Mesothelial cell of epicardium (in vitro differentiated cells): ENCODE results near the gene URB1. TPM values are rescaled to one million over a fixed set of nuclear protein-coding genes. Genes with fewer than 3 reads are reported as not detected.
"Not testable (repeated sequence)": the region's sequence is repeated elsewhere in the genome, so short reads cannot be mapped to it uniquely, and the experiment has no call there.

Experiments
- DNase-seq, 2 experiments: peaks; one replicate each; pipeline ENCODE4 v3.0.0; 2021; ENCODE audit warnings: low spot score in 2 of 2; ENCODE audit not compliant: unreplicated experiment in 2 of 2
- H3K27ac Mint-ChIP-seq: 2 replicates; pipeline ENCODE4 v1.8.0; 2021; ENCODE audit warnings: mixed read lengths
- H3K27me3 Mint-ChIP-seq: 2 replicates; pipeline ENCODE4 v1.8.0; 2021; ENCODE audit warnings: low read depth, mixed read lengths
- H3K36me3 Mint-ChIP-seq: 2 replicates; pipeline ENCODE4 v1.8.0; 2021; ENCODE audit warnings: mixed read lengths
- H3K4me1 Mint-ChIP-seq: 2 replicates; pipeline ENCODE4 v1.8.0; 2021; ENCODE audit warnings: mixed read lengths
- H3K4me3 Mint-ChIP-seq: 2 replicates; pipeline ENCODE4 v1.8.0; 2021; ENCODE audit warnings: mild to moderate bottlenecking, moderate library complexity, mixed read lengths
- H3K9me3 Mint-ChIP-seq: 2 replicates; pipeline ENCODE4 v1.8.0; 2021; ENCODE audit warnings: mixed read lengths
- total RNA-seq: library from RNA; stranded (reverse); gene quantifications from 3 replicates; pipeline ENCODE4 v1.2.1, GENCODE V29; 2021
- TF ChIP-seq, protein P1 (sequence below): fragments of 200-600 bp; sonication (generic); IDR thresholded peaks from one replicate; pipeline ENCODE4 v1.5.0; 2021; ENCODE audit warnings: antibody characterized with exemption; ENCODE audit not compliant: unreplicated experiment

The URB1 gene
- total RNA-seq, 1 donor from 2014 or later: 21.8 TPM

DNA sequence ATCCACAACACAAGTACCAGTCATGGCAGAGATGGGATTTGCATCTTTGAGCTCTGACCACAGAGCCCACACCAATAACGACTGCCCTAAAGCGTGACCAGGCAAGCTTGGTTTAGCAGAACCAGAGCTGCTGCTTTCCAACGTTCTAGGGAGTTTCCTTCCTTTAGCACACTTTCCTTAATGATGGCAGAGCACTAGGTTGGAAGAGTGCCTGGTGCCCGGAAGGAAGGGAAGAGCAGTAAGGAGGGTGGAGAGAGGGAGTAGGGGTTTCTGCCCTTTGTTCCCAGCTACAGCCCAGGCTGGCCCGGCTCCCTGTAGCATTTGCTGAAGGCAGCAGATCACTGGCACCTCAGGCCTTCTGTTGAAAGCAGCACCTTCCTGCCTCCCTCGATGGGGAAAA, 13.6 kb upstream of the URB1 start:
- TF ChIP-seq, protein P1, sequence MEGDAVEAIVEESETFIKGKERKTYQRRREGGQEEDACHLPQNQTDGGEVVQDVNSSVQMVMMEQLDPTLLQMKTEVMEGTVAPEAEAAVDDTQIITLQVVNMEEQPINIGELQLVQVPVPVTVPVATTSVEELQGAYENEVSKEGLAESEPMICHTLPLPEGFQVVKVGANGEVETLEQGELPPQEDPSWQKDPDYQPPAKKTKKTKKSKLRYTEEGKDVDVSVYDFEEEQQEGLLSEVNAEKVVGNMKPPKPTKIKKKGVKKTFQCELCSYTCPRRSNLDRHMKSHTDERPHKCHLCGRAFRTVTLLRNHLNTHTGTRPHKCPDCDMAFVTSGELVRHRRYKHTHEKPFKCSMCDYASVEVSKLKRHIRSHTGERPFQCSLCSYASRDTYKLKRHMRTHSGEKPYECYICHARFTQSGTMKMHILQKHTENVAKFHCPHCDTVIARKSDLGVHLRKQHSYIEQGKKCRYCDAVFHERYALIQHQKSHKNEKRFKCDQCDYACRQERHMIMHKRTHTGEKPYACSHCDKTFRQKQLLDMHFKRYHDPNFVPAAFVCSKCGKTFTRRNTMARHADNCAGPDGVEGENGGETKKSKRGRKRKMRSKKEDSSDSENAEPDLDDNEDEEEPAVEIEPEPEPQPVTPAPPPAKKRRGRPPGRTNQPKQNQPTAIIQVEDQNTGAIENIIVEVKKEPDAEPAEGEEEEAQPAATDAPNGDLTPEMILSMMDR: no peak
- H3K4me1 Mint-ChIP-seq: peaks cover 7% of the 10 kb centered on the region
- H3K27me3 Mint-ChIP-seq: peaks cover 54% of the 10 kb centered on the region
- H3K9me3 Mint-ChIP-seq: no peaks in the 10 kb centered on the region
- H3K36me3 Mint-ChIP-seq: no peaks in the 10 kb centered on the region
- no peak overlapping the region for H3K4me3 Mint-ChIP-seq
- H3K27ac Mint-ChIP-seq: no peak overlapping the region
- no peak for DNase-seq

DNA sequence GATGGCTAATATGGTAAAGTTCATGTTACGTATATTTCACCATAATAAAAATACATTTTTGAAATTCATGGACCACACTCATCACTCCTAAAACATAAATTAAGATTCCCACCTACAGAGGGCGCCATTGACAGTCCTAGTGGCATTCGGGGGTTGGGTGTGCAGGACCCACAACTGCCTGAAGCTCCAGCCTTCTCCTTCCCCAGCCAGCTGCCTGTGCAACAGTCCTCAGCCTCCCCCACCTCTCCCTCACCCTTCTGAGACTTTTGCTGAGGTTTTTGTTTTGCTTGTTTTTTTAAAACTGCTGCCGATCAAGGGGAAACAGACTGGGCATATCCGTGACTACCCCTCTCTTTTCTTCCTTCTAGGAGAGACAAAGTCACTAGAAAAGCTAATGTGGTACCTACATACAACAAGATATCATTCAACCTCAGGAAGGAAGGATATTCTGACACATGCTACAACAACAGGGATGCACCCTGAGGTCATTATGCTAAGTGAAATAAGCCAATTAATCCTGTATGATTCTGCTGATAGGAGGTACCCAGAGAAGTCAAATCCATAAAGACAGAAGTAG, 10.5 kb upstream of the URB1 start:
- Mint-ChIP-seq H3K36me3 (no peaks in the 10 kb centered on the region), H3K27ac (no peak overlapping the region), H3K9me3 (no peaks in the 10 kb centered on the region), H3K27me3 (peaks cover 48% of the 10 kb centered on the region), H3K4me1 (peaks cover 3% of the 10 kb centered on the region), H3K4me3 (no peak overlapping the region)
- peak in 1 of 2 experiments; percentile 61 for DNase-seq
- TF ChIP-seq, protein P1: peak; percentile 59

DNA sequence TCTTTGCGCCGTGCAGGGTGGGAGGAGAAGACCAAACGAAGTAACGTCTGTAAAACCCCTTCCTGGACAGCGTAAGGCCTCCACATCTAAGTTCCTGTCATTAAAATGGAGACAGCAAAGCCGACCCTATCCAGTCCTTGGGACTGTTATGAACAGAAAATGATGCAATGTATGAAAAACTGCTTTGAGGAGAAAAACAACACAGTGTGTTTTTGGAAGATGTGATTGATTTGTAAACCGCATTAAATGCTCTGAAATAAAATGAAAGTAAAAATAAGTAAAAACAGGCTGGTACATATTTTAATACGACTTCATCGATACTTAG, 827 bp upstream of the URB1 start:
- peaks cover 18% of the 10 kb centered on the region for H3K9me3 Mint-ChIP-seq
- TF ChIP-seq, protein P1: no peak
- peaks cover 35% of the 10 kb centered on the region for H3K27me3 Mint-ChIP-seq
- peaks cover 10% of the 10 kb centered on the region for H3K4me1 Mint-ChIP-seq
- H3K36me3 Mint-ChIP-seq: peaks cover 6% of the 10 kb centered on the region
- peak overlapping the region; percentile 79 for H3K4me3 Mint-ChIP-seq
- no peak overlapping the region for H3K27ac Mint-ChIP-seq
- no peak for DNase-seq

DNA sequence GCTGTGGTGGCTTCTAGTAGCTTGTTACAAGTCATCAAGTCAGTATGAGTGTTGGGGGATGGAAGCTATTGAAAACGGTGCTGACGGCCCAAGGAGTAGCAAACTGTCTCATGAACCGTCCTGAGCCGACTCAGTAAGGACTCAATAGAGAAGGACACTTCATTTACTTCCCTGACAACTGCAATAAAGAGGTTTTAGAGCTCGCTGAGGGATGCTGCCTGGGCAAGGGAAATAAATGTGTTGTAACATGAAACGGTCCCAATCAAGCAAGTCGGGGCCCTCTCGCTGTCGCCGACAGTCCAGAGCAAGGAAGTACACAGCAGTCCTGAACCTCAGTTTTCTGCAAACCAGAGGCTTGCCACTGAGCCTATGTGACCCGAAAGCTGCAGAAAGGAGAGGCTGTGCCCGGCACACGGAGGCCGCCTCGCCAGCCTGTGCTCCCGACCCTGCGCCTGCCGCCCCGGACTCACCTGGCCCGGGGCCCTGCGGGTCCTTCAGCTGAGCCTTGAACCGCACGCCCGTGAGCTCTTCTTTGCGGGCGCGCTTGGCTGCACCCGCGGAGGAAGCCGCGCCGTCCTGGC, 423 bp downstream of the URB1 start:
- Mint-ChIP-seq H3K36me3 (peaks cover 6% of the 10 kb centered on the region), H3K4me3 (peak overlapping the region; percentile 79), H3K4me1 (peaks cover 10% of the 10 kb centered on the region), H3K9me3 (peaks cover 18% of the 10 kb centered on the region), H3K27ac (peak overlapping the region; percentile 39), H3K27me3 (peaks cover 25% of the 10 kb centered on the region)
- DNase-seq: no peak
- TF ChIP-seq, protein P1: no peak

DNA sequence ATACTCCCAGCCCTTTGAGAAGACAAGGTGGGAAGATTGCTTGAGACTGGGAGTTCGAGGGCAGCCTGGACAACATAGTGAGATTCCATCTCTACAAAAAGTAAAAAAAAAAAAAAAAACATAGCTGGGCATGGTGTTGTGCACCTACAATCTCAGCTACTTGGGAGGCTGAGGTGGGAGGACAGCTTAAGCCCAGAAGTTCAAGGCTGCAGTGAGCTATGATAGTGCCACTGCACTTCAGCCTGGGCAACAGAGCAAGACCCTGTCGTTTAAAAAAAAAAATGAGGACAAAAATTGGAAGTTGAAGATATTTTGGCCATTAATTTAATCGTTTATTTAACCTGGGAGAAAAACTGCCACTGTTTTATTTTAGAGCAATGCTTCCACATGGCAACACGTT, 1.1 kb downstream of the URB1 start:
- Mint-ChIP-seq H3K4me1 (peaks cover 10% of the 10 kb centered on the region), H3K27me3 (peaks cover 23% of the 10 kb centered on the region), H3K36me3 (peaks cover 6% of the 10 kb centered on the region), H3K4me3 (peak overlapping the region; percentile 79), H3K9me3 (peaks cover 18% of the 10 kb centered on the region), H3K27ac (no peak overlapping the region)
- TF ChIP-seq, protein P1: no peak
- DNase-seq: no peak

DNA sequence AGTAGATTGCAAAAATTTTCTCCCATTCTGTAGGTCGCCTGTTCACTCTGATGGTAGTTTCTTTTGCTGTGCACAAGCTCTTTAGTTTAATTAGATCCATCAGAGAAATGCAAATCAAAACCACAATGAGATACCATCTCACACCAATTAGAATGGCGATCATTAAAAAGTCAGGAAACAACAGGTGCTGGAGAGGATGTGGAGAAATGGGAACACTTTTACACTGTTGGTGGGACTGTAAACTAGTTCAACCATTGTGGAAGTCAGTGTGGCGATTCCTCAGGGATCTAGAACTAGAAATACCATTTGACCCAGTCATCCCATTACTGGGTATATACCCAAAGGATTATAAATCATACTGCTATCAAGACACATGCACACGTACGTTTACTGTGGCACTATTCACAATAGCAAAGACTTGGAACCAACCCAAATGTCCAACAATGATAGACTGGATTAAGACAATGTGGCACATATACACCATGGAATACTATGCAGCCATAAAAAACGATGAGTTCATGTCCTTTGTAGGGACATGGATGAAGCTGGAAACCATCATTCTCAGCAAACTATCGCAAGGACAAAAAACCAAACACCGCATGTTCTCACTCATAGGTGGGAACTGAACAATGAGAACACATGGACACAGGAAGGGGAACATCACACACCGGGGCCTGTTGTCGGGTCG, 2.1 kb downstream of the URB1 start:
- peaks cover 10% of the 10 kb centered on the region for H3K4me1 Mint-ChIP-seq
- H3K36me3 Mint-ChIP-seq, H3K27ac Mint-ChIP-seq, H3K4me3 Mint-ChIP-seq, DNase-seq: not testable (repeated sequence)
- peaks cover 14% of the 10 kb centered on the region for H3K9me3 Mint-ChIP-seq
- H3K27me3 Mint-ChIP-seq: peaks cover 16% of the 10 kb centered on the region
